HS-5 (cell line): ENCODE measurements around the gene CNOT1.
"Not testable (repeated sequence)": the region's sequence is repeated elsewhere in the genome, so short reads cannot be mapped to it uniquely, and the experiment has no call there.

Experiments
- DNase-seq: peaks from one replicate; pipeline ENCODE4 v3.0.0-alpha.2; 2012; ENCODE audit warnings: low read depth

CNOT1 gene

GRCh38 chr16:58582133-58582532 lies 47.5 kb downstream of the CNOT1 start:
- DNase-seq, result no peak

- no peak for DNase-seq
These were observed 50.0 kb downstream of the CNOT1 start for GRCh38 chr16:58579587-58579986.

- DNase-seq, result no peak
These were observed 51.0 kb downstream of the CNOT1 start for GRCh38 chr16:58578642-58579041.

- DNase-seq, result no peak
These were observed 52.5 kb downstream of the CNOT1 start for GRCh38 chr16:58577141-58577540.

DNA sequence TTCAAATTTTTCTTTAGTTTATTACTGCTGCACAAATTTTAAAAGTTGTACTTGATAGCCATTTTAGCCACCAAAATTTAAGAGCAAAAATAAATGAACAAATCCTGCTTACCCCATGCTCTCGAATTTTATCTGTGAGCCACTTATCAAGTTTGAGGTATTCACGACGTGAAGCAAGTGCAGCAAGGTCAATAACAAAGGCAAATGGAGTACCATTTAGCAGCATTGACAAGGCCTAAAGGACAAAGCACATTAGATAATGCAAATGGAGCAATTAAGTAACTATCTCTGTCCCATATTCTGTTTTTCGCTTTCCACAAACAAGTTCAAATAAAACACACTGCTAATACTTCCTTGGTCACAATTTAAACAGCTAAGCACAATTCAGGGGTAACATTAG lies 54.7 kb downstream of the CNOT1 start:
- no peak for DNase-seq

GRCh38 chr16:58565697-58566096 lies 63.9 kb downstream of the CNOT1 start:
- not testable (repeated sequence) for DNase-seq

DNA sequence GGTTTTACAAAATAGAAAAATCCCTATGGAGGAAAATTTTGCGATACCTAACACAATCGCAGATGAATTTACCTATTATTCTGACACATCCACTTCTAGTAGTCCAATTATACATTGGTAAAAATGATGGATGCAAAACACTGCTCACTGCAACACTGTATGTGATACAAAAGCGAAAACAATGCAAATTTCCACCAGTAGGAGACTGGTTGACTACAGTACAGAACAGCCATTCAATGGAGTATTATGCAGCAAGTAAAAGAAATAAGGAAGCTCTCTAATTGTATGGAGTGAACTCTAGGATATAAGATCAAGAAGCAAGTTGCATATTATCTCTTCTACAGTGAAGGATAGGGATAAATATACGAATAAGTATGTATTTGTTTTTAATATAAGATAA lies 65.9 kb downstream of the CNOT1 start:
- no peak for DNase-seq

DNA sequence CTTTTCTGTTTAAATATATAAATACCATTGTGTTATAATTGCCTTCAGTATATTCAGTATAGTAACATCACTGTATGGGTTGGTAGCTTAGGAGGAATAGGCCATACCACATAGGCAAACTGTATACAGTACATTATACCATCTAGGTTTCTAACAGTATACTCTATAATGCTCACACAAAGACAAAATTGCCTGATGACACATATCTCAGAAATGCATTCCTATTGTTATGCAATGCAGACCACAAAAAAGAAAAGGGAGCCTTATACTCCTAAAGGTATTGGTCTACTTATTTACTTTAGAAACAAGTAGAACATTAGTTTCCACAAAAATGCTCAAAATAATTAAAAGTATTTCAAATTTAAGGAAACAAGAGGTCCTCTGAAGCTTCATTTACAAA lies 66.4 kb downstream of the CNOT1 start:
- DNase-seq, result peak; percentile 54

- no peak for DNase-seq
These were observed 72.9 kb downstream of the CNOT1 start for GRCh38 chr16:58556678-58557077.

DNA sequence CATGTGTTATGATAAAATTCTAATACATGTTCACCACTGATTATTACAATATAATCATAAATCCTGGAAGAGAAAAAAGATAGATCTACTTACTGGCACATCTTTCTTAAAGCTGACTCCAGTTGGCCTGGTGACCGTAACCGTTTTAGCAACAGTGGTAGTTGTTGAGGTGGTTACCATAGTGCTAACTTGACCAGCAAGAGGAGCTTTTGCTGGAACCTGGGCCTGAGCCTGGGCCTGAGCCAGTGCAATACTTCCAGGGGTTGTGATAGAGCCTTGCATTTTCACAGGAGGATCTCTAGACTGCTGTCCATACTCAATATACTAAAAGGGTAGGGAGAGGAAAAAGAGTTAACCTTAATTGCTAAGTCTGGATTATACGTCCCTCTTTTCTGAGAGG lies 78.1 kb downstream of the CNOT1 start:
- DNase-seq, result no peak

GRCh38 chr16:58548378-58548777 lies 81.2 kb downstream of the CNOT1 start:
- no peak for DNase-seq

- DNase-seq, result no peak
These were observed 85.9 kb downstream of the CNOT1 start for GRCh38 chr16:58543685-58544084.

DNA sequence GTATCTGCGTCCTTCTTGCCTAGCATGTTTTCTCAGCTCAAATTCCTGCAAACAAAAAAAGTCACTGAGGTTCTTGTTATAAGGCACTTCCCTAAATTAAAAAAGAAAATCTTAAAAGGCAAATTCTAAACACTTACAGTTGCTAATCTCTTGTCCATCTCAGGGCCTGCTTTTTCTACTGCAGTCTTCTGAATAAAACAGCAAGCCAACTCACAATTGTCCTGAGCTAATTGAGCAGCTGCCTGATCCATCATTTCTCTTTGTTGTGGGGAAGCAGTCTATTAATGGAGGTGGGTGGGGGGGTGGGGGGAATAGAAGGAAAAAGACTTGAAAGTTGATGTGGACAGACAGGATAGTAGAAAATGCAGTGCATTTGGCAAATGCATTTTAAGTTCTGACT lies 87.3 kb downstream of the CNOT1 start:
- no peak for DNase-seq

GRCh38 chr16:58541711-58542110 lies 87.9 kb downstream of the CNOT1 start:
- no peak for DNase-seq

DNA sequence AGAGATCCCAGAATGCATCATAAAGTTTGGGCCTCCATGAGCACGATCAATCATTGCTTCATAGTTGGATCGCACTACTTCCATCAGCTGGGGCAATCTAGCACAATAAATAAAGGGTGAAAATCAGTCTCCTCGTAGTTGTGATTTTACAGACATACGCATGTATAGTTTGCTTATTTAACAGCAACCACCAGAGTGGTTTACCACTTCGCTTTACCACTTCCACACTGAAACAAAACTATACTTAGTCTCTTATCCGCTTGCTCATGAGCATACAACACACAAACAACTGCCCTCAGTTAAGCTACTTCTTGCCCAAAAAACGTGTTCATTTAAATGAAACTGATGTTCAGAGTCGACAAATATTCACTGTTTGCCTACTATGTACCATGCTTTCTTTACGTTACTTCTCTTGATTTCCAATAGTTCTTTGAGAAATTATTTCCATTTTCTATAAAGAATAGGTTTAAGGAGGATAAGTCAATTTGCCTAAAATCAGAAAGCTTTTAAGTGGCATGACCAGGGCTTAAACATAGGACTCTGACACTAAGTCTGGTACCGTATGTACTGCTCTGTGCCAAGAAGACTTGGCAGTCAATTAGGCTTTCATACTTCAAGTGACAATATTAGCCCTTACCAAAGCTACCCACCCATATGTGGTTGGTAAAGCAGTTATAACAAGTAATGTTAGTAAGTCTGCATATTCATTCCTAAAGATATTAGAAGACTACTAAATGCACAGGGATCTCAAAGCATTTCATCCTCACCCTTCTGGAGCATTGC lies 92.3 kb downstream of the CNOT1 start:
- DNase-seq, result no peak

- no peak for DNase-seq
These were observed 93.3 kb downstream of the CNOT1 start for GRCh38 chr16:58536278-58536677.

DNA sequence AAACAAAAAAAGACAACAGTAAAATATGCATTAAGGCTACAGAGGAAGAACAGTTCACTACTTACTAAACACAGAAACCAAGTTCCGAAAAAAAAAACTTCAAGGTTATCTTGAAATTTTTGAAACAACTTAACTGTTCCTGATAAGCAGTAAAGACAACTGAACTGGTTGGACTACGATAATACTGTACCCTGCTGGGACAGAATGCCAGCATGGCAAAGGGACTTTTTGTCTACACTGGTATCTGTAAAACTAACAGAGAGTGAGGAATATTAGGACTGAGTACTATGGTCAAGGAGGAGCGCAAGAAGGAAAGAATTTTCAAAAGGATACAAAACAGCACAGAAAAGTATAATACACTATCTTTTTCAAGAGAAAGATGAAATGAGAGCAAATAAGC lies 94.5 kb downstream of the CNOT1 start:
- DNase-seq, result no peak

- DNase-seq, result no peak
These were observed 95.7 kb downstream of the CNOT1 start for GRCh38 chr16:58533751-58534470.

GRCh38 chr16:58532414-58532813 lies 97.2 kb downstream of the CNOT1 start:
- DNase-seq, result no peak

DNA sequence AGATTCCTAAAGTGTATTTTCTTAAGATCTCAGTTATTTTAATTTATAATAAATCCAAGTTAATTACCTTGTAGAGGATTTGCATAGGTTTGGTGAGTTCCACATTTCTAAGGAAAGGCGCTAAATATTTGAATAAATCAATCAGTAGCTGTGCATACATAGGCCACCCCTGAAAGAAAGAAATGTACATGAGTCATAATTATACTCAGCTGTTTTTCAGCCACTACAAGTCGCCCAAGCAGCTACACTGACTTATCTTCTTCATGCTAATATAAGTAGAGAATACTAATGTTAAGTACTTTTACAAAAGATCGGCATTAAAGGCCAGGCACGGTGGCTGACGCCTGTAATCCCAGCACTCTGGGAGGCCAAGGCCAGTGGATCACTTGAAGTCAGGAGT lies 99.4 kb downstream of the CNOT1 start:
- no peak for DNase-seq

DNA sequence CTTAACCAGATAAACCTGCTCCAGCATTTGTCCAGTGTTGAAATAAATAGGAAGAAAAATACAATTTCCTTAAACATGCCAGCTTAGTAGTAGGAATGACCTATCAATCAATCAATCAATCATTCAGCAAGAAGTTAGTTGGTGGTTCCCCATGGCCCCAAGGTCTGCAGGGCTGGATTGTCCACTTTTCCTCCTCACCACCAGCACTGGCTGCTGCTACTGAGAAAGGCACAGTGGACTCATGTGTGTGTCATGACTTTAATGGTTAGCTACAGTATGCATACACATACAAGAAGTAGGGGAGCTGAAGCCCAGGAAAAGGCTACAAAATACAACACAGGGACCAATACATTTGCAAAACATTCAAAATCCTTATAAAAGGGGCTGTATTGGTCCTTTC lies 109.9 kb downstream of the CNOT1 start:
- DNase-seq, result no peak

DNA sequence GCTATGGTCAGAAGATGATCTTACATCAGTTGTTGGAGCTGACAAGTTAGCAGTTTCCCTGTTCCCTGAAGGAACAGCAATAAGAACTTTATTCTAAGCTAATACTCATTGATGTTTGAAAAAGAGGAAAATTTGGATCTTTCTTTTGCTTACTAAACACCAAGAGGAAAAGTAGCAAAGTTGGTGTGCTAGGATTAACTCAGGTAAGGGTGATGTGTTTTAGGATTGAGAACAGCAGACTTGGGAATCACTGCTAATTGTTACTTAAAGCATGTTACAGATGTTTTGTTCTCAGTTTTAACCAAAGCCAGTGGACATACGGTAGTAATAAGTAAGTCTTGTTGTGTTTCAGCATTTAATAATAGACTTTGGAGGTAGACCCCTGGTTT lies 110.7 kb downstream of the CNOT1 start:
- no peak for DNase-seq

DNA sequence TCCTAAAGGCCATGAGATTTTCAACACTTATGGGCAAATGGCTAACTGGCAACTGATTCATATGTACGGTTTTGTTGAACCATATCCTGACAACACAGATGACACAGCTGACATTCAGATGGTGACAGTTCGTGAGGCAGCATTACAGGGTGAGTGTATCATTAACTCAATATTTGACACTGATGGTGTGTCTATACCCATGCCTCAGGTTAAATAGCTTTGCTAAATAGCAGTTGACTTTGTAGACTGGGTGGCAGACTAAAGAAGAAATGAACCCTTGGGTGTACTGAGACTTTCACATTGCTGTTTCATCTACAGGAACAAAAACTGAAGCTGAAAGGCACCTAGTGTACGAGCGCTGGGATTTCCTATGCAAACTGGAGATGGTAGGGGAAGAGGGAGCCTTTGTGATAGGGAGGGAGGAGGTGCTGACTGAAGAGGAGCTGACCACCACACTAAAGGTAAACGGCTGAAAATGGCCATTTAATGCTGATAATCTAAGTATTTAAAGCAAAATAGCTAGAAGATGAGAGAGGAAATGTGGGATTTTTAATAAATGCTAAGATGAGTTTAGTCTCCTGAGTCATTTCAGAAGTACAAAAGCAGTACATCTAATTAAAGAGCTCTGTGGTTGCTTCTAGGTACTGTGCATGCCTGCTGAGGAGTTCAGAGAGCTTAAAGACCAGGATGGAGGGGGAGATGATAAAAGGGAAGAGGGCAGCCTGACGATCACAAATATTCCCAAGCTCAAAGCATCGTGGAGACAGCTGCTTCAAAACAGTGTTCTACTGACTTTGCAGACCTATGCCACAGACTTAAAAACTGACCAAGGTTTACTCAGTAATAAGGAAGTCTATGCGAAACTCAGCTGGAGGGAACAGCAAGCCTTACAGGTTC lies 111.3 kb downstream of the CNOT1 start:
- no peak for DNase-seq
